PC-3 (cell line): Measurements from ENCODE around the gene CORO2B. TPM values are rescaled to one million over a fixed set of nuclear protein-coding genes. Genes with fewer than 3 reads are reported as not detected.

Source experiments
- ATAC-seq: fragments of 200-7000 bp; cut with Tn5 transposase; 2 replicates; pipeline ENCODE4 v1.9.1; 2020; ENCODE audit warnings: mild to moderate bottlenecking, moderate library complexity
- BruUV-seq: library from RNA; stranded (reverse); fragments of 400-500 nt; replicated peaks from 2 replicates; lab custom pipeline; 2021; lab: Mats Ljungman, UMichigan
- CTCF ChIA-PET: fragments of 300-600 bp; sonication (Branson Sonifier 250); formaldehyde crosslinking; loops from one replicate; lab custom pipeline; 2022; ENCODE audit warnings: antibody characterized with exemption; lab: Charles Lee
- POLR2A ChIA-PET: fragments of 300-600 bp; sonication (Branson Sonifier 250); formaldehyde crosslinking; loops from one replicate; lab custom pipeline; 2022; ENCODE audit warnings: antibody characterized with exemption; ENCODE audit not compliant: unreplicated experiment; lab: Charles Lee
- DNase-seq: peaks from one replicate; pipeline ENCODE4 v3.0.0-alpha.2; 2015
- H2AFZ ChIP-seq: fragments of 300-600 bp; sonication (generic); 2 replicates; pipeline ENCODE4 v1.6.0; 2016; ENCODE audit warnings: antibody characterized with exemption, low read length
- H3F3A ChIP-seq: fragments of 300-600 bp; sonication (generic); one replicate; pipeline ENCODE4 v1.6.0; 2017; ENCODE audit warnings: antibody characterized with exemption, low read length, control low read depth, mild to moderate bottlenecking; ENCODE audit not compliant: unreplicated experiment
- H3K27ac ChIP-seq: fragments of 300-600 bp; sonication (generic); 2 replicates; pipeline ENCODE4 v1.5.1; 2016; ENCODE audit warnings: mild to moderate bottlenecking, low read length
- H3K27me3 ChIP-seq: fragments of 300-600 bp; sonication (generic); 2 replicates; pipeline ENCODE4 v1.6.1; 2016; ENCODE audit warnings: low read length, mixed read lengths
- H3K36me3 ChIP-seq: fragments of 300-600 bp; sonication (generic); 2 replicates; pipeline ENCODE4 v1.6.1; 2016; ENCODE audit warnings: low read depth, mixed run types, low read length, mixed read lengths
- H3K4me1 ChIP-seq: fragments of 300-600 bp; sonication (generic); 2 replicates; pipeline ENCODE4 v1.5.1; 2016; ENCODE audit warnings: low read length; ENCODE audit not compliant: insufficient read depth
- H3K4me2 ChIP-seq: fragments of 300-600 bp; sonication (generic); 2 replicates; pipeline ENCODE4 v1.6.0; 2016; ENCODE audit warnings: low read length
- H3K4me3 ChIP-seq: fragments of 300-600 bp; sonication (generic); 2 replicates; pipeline ENCODE4 v1.5.1; 2016; ENCODE audit warnings: mild to moderate bottlenecking, low read length, mixed read lengths
- H3K79me2 ChIP-seq: fragments of 300-600 bp; sonication (generic); 2 replicates; pipeline ENCODE4 v1.6.1; 2017; ENCODE audit warnings: low read length, mixed read lengths
- H3K9ac ChIP-seq: fragments of 300-600 bp; sonication (generic); 2 replicates; pipeline ENCODE4 v1.6.0; 2016; ENCODE audit warnings: mild to moderate bottlenecking, low read length
- H3K9me2 ChIP-seq: fragments of 300-600 bp; sonication (generic); replicated peaks from 2 replicates; pipeline ENCODE4 v1.6.1; 2016; ENCODE audit warnings: mixed run types, low read length, mixed read lengths
- H3K9me3 ChIP-seq: fragments of 300-600 bp; sonication (generic); 2 replicates; pipeline ENCODE4 v1.6.1; 2016; ENCODE audit warnings: low read length, mixed read lengths
- H4K20me1 ChIP-seq: fragments of 300-600 bp; sonication (generic); 2 replicates; pipeline ENCODE4 v1.6.1; 2016; ENCODE audit warnings: low read length, mixed read lengths
- EZH2 ChIP-seq: fragments of 300-600 bp; sonication (generic); IDR thresholded peaks from one replicate; pipeline ENCODE4 v1.6.1; 2017; ENCODE audit warnings: antibody characterized with exemption, mild to moderate bottlenecking, low read length; ENCODE audit not compliant: unreplicated experiment
- EZH2phosphoT487 ChIP-seq: fragments of 300-600 bp; sonication (generic); IDR thresholded peaks from 2 replicates; pipeline ENCODE4 v1.6.1; 2018; ENCODE audit warnings: mild to moderate bottlenecking, antibody characterized with exemption, low read length, borderline replicate concordance
- intact Hi-C: fragments of 100-400 bp; cut with micrococcal nuclease; formaldehyde crosslinking; loops from 2 replicates; pipeline ENCODE4 v1.9.0; 2023
- total RNA-seq: library from RNA; depleted of rRNA; stranded (reverse); fragments of >200 nt; gene quantifications from 2 replicates; pipeline ENCODE4 v1.2.3, GENCODE V29; 2014
- TF ChIP-seq, protein P1 (sequence below): fragments of 300-600 bp; sonication (generic); conservative IDR thresholded peaks from 2 replicates; pipeline ENCODE4 v1.5.1; 2017; ENCODE audit warnings: antibody characterized with exemption, low read depth, mild to moderate bottlenecking, low read length

Gene CORO2B
- total RNA-seq, 1 experiment from 2014 or later = 0.66 TPM

DNA sequence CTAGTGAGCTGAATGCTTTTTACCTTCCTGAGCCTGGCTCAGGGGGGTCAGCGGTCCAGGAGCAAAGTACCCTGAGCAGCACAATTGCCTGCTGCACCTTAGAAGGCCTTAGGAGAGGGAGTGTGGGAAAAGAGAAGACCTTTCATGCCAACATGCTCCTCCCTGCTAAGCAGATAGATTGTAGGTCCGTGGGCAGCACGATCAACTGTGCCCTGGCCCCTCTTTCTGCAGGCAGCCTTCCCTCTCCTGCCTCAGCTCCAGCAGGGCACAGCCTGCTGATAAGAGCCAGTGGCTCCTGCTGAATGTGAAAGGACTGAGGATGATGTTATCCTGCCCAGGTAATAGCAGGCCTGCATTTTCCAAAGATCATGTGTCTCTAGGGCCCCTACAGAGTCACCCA lies 4.1 kb downstream of the CORO2B start:
- no peaks in the 10 kb centered on the region for H3K27me3 ChIP-seq
- intact Hi-C loops = no loop called here
- H3K36me3 ChIP-seq = no peaks in the 10 kb centered on the region
- H3F3A ChIP-seq = no peaks in the 10 kb centered on the region
- no peak overlapping the region for H3K4me2 ChIP-seq
- no peak overlapping the region for H3K27ac ChIP-seq
- no peaks in the 10 kb centered on the region for H4K20me1 ChIP-seq
- no peaks in the 10 kb centered on the region for H3K9me3 ChIP-seq
- H3K4me1 ChIP-seq = peaks cover 22% of the 10 kb centered on the region
- ChIA-PET CTCF (no interaction called here), POLR2A (no interaction called here)
- no peak overlapping the region for H2AFZ ChIP-seq
- H3K79me2 ChIP-seq = no peaks in the 10 kb centered on the region
- H3K9ac ChIP-seq = no peak overlapping the region
- no peak for ATAC-seq
- H3K4me3 ChIP-seq = no peak overlapping the region
- no peaks in the 10 kb centered on the region for H3K9me2 ChIP-seq
- TF ChIP-seq EZH2 (no peak), EZH2phosphoT487 (no peak)
- TF ChIP-seq, protein P1, sequence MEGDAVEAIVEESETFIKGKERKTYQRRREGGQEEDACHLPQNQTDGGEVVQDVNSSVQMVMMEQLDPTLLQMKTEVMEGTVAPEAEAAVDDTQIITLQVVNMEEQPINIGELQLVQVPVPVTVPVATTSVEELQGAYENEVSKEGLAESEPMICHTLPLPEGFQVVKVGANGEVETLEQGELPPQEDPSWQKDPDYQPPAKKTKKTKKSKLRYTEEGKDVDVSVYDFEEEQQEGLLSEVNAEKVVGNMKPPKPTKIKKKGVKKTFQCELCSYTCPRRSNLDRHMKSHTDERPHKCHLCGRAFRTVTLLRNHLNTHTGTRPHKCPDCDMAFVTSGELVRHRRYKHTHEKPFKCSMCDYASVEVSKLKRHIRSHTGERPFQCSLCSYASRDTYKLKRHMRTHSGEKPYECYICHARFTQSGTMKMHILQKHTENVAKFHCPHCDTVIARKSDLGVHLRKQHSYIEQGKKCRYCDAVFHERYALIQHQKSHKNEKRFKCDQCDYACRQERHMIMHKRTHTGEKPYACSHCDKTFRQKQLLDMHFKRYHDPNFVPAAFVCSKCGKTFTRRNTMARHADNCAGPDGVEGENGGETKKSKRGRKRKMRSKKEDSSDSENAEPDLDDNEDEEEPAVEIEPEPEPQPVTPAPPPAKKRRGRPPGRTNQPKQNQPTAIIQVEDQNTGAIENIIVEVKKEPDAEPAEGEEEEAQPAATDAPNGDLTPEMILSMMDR = no peak
- DNase-seq = no peak
- BruUV-seq = no TSS peak

DNA sequence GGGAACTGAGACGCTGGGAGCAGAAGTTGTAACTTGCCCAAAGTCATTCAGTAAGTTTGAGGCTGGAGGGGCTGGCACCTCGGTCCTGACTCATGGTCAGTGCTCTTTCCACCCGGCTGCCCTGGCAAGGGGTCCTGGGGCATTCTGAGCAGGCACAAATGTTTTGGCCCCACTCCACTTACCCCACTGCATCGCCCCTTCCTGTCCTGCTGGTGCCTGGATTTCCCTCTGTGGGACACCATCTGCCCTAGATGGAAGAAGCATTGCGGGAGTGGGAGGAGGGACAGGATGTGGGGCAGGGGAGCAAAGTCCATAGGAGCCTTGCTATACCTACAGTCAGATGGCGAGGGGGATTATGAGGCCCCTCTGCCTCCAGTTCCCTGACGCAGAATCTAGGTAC lies 4.5 kb downstream of the CORO2B start:
- BruUV-seq = no TSS peak
- ChIA-PET CTCF (no interaction called here), POLR2A (no interaction called here)
- no peaks in the 10 kb centered on the region for H3K9me2 ChIP-seq
- H2AFZ ChIP-seq = no peak overlapping the region
- no peaks in the 10 kb centered on the region for H4K20me1 ChIP-seq
- H3K4me2 ChIP-seq = no peak overlapping the region
- peaks cover 18% of the 10 kb centered on the region for H3K4me1 ChIP-seq
- H3K9me3 ChIP-seq = no peaks in the 10 kb centered on the region
- no peak for ATAC-seq
- intact Hi-C loops = no loop called here
- no peaks in the 10 kb centered on the region for H3K27me3 ChIP-seq
- no peak overlapping the region for H3K27ac ChIP-seq
- no peaks in the 10 kb centered on the region for H3K79me2 ChIP-seq
- no peaks in the 10 kb centered on the region for H3F3A ChIP-seq
- no peak for DNase-seq
- no peak for TF ChIP-seq EZH2phosphoT487
- TF ChIP-seq, protein P1 = no peak
- no peak for TF ChIP-seq EZH2
- no peaks in the 10 kb centered on the region for H3K36me3 ChIP-seq
- H3K4me3 ChIP-seq = no peak overlapping the region
- no peak overlapping the region for H3K9ac ChIP-seq

DNA sequence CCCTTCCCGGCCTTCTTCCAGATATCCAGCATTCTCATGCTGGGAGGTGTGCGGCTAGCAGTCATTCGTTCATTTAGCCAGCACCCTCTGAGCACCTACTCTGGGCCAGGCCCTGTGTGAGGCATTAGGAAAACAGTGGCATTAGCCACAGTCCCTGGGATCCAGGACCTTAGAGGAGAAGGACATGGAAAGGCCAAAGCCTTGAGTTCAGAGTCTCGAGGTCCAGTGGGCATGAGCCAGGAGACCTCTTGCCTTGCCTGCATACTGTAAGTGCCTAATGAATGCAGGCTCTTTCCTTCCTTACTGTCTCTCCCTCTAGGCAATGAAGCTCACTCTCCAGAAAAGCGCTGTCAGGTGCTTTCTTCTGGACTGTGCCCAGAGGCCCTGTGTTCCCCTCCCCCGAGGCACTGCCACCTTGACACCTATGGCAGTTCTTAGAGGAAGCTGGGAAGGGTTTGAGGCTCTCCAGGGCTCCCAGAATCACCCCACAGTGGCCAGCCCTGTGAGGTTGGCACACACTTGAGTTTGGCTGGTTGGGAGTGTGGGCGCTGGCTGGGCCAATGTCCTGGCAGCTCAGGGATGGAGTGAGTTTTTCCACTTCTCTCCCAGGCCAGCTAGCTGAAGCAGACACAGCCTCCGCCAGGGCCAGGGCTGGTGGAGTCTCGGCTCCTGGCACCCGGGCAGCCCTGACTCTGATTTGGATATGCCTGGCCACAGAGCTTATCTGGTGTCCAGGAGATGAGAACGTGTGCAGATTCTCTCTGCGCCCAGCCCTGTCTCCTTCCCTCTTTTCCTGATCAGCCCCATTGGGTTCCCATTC lies 5.4 kb downstream of the CORO2B start:
- Histone ChIP-seq H2AFZ (no peak overlapping the region), H3K9ac (no peak overlapping the region), H3K4me1 (peaks cover 18% of the 10 kb centered on the region), H3K79me2 (no peaks in the 10 kb centered on the region), H3K9me2 (no peaks in the 10 kb centered on the region), H4K20me1 (no peaks in the 10 kb centered on the region), H3F3A (no peaks in the 10 kb centered on the region), H3K36me3 (no peaks in the 10 kb centered on the region), H3K27ac (no peak overlapping the region), H3K4me3 (no peak overlapping the region), H3K27me3 (no peaks in the 10 kb centered on the region), H3K4me2 (no peak overlapping the region), H3K9me3 (no peaks in the 10 kb centered on the region)
- TF ChIP-seq, protein P1 = no peak
- TF ChIP-seq EZH2 = no peak
- no peak for TF ChIP-seq EZH2phosphoT487
- DNase-seq (no peak), ATAC-seq (no peak)
- ChIA-PET CTCF (no interaction called here), POLR2A (no interaction called here)
- intact Hi-C loops = no loop called here
- no TSS peak for BruUV-seq
